Measurements from ENCODE around the gene KNCN.

The KNCN gene

GRCh38 chr1:46497665-46498064, 53.8 kb downstream of the KNCN start:
- DNase-seq (ENCODE audit: low read depth) = no peak

DNA sequence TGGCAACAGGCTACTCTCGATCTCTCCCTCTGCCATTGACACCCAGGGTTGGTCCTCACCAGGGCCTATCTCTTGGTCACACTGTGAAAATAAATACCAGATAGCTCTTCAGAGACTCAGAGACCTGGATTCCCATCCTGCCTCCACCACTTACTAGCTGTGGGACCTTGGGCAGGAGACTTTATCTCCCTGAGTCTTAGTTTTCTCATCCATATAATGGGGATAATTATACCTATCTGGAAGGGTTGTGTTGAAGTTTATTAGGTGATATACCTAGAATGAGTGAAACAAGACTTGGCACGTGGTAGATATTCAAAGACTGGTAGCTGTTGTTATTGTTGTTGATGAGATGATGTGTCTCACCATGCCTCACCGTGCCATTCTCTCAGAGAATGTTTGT, 54.4 kb downstream of the KNCN start:
- no peak for DNase-seq (ENCODE audit: low read depth)

GRCh38 chr1:46496505-46496904, 54.9 kb downstream of the KNCN start:
- DNase-seq (ENCODE audit: low read depth) = no peak

DNA sequence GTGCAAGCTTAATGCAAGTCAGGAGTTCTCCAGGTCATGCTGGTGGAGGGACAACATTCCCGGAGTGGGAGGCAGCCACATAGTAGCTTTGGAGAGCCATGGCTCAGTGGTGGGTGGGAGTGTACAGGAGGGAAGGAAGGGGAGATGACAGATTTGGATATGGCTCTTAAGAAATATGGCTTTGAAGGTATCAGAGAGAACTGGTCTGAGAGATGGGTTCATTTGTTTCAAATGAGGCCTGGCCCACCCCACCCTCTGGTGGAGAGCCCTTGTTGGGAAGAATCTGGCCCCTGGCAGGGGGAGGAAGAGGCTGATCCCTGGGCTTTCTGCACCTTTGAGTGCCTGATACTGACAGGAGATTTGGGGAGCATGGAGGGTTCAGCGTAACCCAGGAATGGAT, 55.7 kb downstream of the KNCN start:
- DNase-seq (ENCODE audit: low read depth) = no peak

Data from stimulated activated CD8-positive, alpha-beta memory T cell treated with anti-CD3 and anti-CD28 coated beads, Interleukin-4, amount 100 ng/mL, for 24 hours (primary cell).